KMS-11 (cell line): ENCODE data around the gene MEGF11.

Experiments
- H2AFZ ChIP-seq: fragments of 200-600 bp; sonication (generic); 2 replicates; pipeline ENCODE4 v1.6.1; 2016; ENCODE audit warnings: antibody characterized with exemption, mixed run types, low read depth
- H3K27ac ChIP-seq: fragments of 200-600 bp; sonication (generic); 2 replicates; pipeline ENCODE4 v1.6.1; 2016; ENCODE audit warnings: mild to moderate bottlenecking, mixed run types
- H3K27me3 ChIP-seq: fragments of 200-600 bp; sonication (generic); 2 replicates; pipeline ENCODE4 v1.6.1; 2017; ENCODE audit warnings: mild to moderate bottlenecking, low read depth, mixed run types, moderate library complexity; ENCODE audit not compliant: insufficient read depth
- H3K36me3 ChIP-seq: fragments of 200-600 bp; sonication (generic); 2 replicates; pipeline ENCODE4 v1.6.1; 2017; ENCODE audit warnings: mild to moderate bottlenecking, mixed run types; ENCODE audit not compliant: insufficient read depth
- H3K4me1 ChIP-seq: fragments of 200-600 bp; sonication (generic); 2 replicates; pipeline ENCODE4 v1.6.1; 2016; ENCODE audit warnings: mild to moderate bottlenecking, low read depth, mixed run types; ENCODE audit not compliant: poor library complexity, severe bottlenecking
- H3K4me2 ChIP-seq: fragments of 200-600 bp; sonication (generic); 2 replicates; pipeline ENCODE4 v1.7.0; 2016; ENCODE audit warnings: mild to moderate bottlenecking, mixed run types
- H3K4me3 ChIP-seq: fragments of 200-600 bp; sonication (generic); IDR thresholded peaks from 2 replicates; pipeline ENCODE4 v1.6.1; 2017; ENCODE audit warnings: low read depth, low read length, mixed read lengths; ENCODE audit not compliant: insufficient read depth
- H3K79me2 ChIP-seq: fragments of 200-600 bp; sonication (generic); 2 replicates; pipeline ENCODE4 v1.6.1; 2016; ENCODE audit warnings: low read depth, mixed run types; ENCODE audit not compliant: insufficient read depth
- H3K9ac ChIP-seq: fragments of 200-600 bp; sonication (generic); 2 replicates; pipeline ENCODE4 v1.6.1; 2016; ENCODE audit warnings: mild to moderate bottlenecking, mixed run types
- H4K20me1 ChIP-seq: fragments of 200-600 bp; sonication (generic); 2 replicates; pipeline ENCODE4 v1.6.1; 2016; ENCODE audit warnings: mild to moderate bottlenecking, mixed run types; ENCODE audit not compliant: insufficient read depth
- TF ChIP-seq, protein P1 (sequence below): fragments of 200-600 bp; sonication (generic); conservative IDR thresholded peaks from 2 replicates; pipeline ENCODE4 v1.6.1; 2017; ENCODE audit warnings: low read depth, mild to moderate bottlenecking, antibody characterized with exemption, low read length, moderate library complexity, mixed read lengths

MEGF11 gene

DNA sequence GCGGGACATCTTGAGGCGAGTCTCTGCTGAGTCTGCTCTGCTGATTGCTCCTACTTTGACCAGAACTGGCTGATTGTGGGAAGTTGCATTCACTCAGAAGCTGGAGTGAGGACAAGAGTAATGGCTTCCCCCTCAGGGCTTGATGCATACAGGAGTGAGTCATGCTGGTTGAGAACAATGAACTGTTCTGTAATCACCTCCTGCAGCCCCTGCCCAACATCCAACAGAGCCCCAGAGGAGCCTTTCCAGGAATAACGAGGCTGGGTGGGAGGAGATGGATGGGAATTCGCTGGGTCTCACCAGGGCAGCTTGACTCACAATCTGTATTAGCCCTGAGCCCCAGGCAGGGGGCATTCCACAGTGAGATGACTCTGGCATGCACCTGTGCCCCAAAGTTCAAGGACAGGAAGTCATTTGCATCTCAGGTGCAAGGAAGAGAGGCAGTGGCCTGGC, 299.2 kb downstream of the MEGF11 start:
- no peaks in the 10 kb centered on the region for H3K79me2 ChIP-seq
- H3K27ac ChIP-seq: no peak overlapping the region
- peaks cover 12% of the 10 kb centered on the region for H3K4me1 ChIP-seq
- H3K36me3 ChIP-seq: no peaks in the 10 kb centered on the region
- no peaks in the 10 kb centered on the region for H3K27me3 ChIP-seq
- TF ChIP-seq, protein P1, sequence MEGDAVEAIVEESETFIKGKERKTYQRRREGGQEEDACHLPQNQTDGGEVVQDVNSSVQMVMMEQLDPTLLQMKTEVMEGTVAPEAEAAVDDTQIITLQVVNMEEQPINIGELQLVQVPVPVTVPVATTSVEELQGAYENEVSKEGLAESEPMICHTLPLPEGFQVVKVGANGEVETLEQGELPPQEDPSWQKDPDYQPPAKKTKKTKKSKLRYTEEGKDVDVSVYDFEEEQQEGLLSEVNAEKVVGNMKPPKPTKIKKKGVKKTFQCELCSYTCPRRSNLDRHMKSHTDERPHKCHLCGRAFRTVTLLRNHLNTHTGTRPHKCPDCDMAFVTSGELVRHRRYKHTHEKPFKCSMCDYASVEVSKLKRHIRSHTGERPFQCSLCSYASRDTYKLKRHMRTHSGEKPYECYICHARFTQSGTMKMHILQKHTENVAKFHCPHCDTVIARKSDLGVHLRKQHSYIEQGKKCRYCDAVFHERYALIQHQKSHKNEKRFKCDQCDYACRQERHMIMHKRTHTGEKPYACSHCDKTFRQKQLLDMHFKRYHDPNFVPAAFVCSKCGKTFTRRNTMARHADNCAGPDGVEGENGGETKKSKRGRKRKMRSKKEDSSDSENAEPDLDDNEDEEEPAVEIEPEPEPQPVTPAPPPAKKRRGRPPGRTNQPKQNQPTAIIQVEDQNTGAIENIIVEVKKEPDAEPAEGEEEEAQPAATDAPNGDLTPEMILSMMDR: no peak
- no peak overlapping the region for H3K4me2 ChIP-seq
- no peak overlapping the region for H3K9ac ChIP-seq
- no peak overlapping the region for H3K4me3 ChIP-seq
- H4K20me1 ChIP-seq: no peaks in the 10 kb centered on the region
- no peak overlapping the region for H2AFZ ChIP-seq

DNA sequence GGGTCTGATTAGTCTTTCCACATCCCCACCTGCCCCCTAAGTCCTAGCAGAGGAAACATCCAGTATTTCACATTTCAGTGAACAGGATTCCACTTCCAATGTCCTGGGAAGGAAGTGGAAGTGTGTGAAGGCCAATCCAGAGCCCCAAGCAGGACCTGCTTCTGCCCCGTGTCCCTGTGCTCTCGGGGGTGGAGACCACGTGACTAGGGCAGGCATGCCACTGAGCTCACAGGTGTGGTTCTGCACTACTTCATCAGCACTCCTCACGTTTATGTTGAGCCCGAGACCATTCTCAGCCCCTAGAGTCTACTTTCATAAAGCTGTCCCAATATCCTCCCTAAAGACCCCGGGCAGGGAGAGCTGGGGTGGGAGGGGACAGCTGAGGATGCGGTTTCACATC, 299.9 kb downstream of the MEGF11 start:
- Histone ChIP-seq H3K36me3 (no peaks in the 10 kb centered on the region), H3K4me1 (peaks cover 12% of the 10 kb centered on the region), H3K4me3 (no peak overlapping the region), H3K27ac (no peak overlapping the region), H3K9ac (no peak overlapping the region), H3K27me3 (no peaks in the 10 kb centered on the region), H2AFZ (no peak overlapping the region), H3K4me2 (no peak overlapping the region), H4K20me1 (no peaks in the 10 kb centered on the region), H3K79me2 (no peaks in the 10 kb centered on the region)
- TF ChIP-seq, protein P1: no peak

DNA sequence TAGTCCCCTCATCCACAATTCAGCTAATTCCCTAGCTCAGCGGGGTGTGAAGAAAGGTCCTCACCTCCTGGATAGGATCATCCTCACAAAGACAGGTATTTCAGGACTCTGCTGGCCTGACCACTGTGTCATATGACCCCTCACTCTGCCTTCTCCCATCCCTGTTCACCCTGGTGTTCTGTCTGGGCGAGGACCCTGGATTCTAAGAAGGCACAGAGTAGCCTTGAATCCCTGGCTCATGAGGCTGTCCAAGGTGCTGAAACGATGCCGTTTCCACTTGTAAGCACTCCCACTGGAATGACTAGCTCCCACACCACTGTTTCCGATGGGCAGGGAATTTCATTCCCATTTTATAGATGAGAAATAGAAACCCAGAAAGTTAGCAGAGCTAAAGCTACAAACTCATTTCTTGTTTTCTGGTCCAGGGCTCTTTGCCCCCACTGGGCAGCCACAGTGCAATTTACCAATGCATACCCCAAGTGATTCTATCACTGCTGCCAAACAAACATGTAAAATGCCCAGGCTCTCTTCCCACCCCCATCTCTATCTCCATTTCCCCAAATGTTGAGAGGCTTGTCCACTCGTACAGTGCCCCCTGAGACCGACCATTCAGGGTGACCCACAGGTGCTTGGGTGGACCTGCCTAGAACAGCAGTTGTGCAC, 301.0 kb downstream of the MEGF11 start:
- no peaks in the 10 kb centered on the region for H3K79me2 ChIP-seq
- H4K20me1 ChIP-seq: no peaks in the 10 kb centered on the region
- TF ChIP-seq, protein P1: no peak
- no peak overlapping the region for H2AFZ ChIP-seq
- H3K36me3 ChIP-seq: no peaks in the 10 kb centered on the region
- no peak overlapping the region for H3K4me2 ChIP-seq
- H3K27ac ChIP-seq: no peak overlapping the region
- peaks cover 12% of the 10 kb centered on the region for H3K4me1 ChIP-seq
- no peaks in the 10 kb centered on the region for H3K27me3 ChIP-seq
- H3K9ac ChIP-seq: no peak overlapping the region
- H3K4me3 ChIP-seq: no peak overlapping the region

DNA sequence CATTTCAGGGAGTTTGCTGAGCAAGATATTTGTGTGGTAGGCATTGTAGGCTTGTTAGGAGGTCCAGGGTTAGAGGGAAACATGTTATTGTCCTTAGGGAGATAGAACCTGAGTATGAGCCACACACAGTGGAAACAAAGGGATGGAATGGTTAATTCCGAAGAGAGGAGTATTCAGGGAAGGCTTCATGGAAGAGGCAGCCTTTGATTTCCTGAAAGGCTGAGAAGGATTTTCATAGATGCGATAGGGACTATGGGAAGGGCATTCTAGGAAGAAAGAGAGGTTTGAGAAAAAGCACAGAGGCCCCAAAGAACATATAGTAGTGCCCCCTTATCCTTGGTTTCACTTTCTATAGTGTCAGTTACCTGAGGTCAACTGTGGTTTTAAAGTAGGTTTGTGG, 302.5 kb downstream of the MEGF11 start:
- Histone ChIP-seq H3K4me3 (no peak overlapping the region), H3K4me2 (no peak overlapping the region), H3K36me3 (no peaks in the 10 kb centered on the region), H3K79me2 (no peaks in the 10 kb centered on the region), H3K4me1 (peaks cover 12% of the 10 kb centered on the region), H3K27me3 (no peaks in the 10 kb centered on the region), H4K20me1 (no peaks in the 10 kb centered on the region), H2AFZ (no peak overlapping the region), H3K27ac (no peak overlapping the region), H3K9ac (no peak overlapping the region)
- TF ChIP-seq, protein P1: no peak
